Endodermal cell (in vitro differentiated cells): ENCODE data around the gene WDR75. TPM values are rescaled to one million over a fixed set of nuclear protein-coding genes. Genes with fewer than 3 reads are reported as not detected.

Source experiments
- DNase-seq: peaks from one replicate; pipeline ENCODE4 v3.0.0-alpha.2; 2017
- H3K27ac ChIP-seq: 2 replicates; pipeline ENCODE4 v1.5.1; 2013; ENCODE audit warnings: mild to moderate bottlenecking, low read depth, low read length, moderate library complexity
- H3K27me3 ChIP-seq: 2 replicates; pipeline ENCODE4 v1.6.1; 2013; ENCODE audit warnings: mild to moderate bottlenecking, low read length, moderate library complexity; ENCODE audit not compliant: insufficient read depth, control insufficient read depth, poor library complexity, severe bottlenecking
- H3K36me3 ChIP-seq: 2 replicates; pipeline ENCODE4 v1.7.0; 2013; ENCODE audit warnings: mild to moderate bottlenecking, low read length, moderate library complexity; ENCODE audit not compliant: control insufficient read depth, insufficient read depth
- H3K4me1 ChIP-seq: one replicate; pipeline ENCODE4 v1.7.0; 2013; ENCODE audit warnings: low read length; ENCODE audit not compliant: control insufficient read depth, insufficient read depth
- H3K4me3 ChIP-seq: 2 replicates; pipeline ENCODE4 v1.5.1; 2013; ENCODE audit warnings: mild to moderate bottlenecking, low read length, moderate library complexity
- H3K9ac ChIP-seq: 2 replicates; pipeline ENCODE4 v1.6.1; 2013; ENCODE audit warnings: mild to moderate bottlenecking, low read length, moderate library complexity; ENCODE audit not compliant: poor library complexity, severe bottlenecking; ENCODE audit errors: extremely low read depth
- H3K9me3 ChIP-seq: 2 replicates; pipeline ENCODE4 v1.6.1; 2013; ENCODE audit warnings: mild to moderate bottlenecking, low read length, moderate library complexity; ENCODE audit not compliant: control insufficient read depth
- H3K27ac Mint-ChIP-seq: 2 replicates; pipeline ENCODE4 v1.8.0; 2020; ENCODE audit warnings: mixed read lengths
- H3K27me3 Mint-ChIP-seq: 2 replicates; pipeline ENCODE4 v1.8.0; 2021; ENCODE audit warnings: mild to moderate bottlenecking, mixed read lengths; ENCODE audit not compliant: insufficient read depth
- H3K36me3 Mint-ChIP-seq: 2 replicates; pipeline ENCODE4 v1.8.0; 2020; ENCODE audit warnings: low read depth, mixed read lengths
- H3K4me1 Mint-ChIP-seq: 2 replicates; pipeline ENCODE4 v1.8.0; 2020; ENCODE audit warnings: mixed read lengths
- H3K4me3 Mint-ChIP-seq: 2 replicates; pipeline ENCODE4 v1.8.0; 2020; ENCODE audit warnings: mild to moderate bottlenecking, moderate library complexity, mixed read lengths
- H3K9me3 Mint-ChIP-seq: 2 replicates; pipeline ENCODE4 v1.8.0; 2020; ENCODE audit warnings: mild to moderate bottlenecking, mixed read lengths
- WGBS, 2 experiments: methylation state at CpG; one replicate each; pipeline versions ENCODE4 v1.1.5 to v1.1.7; 2013; ENCODE audit warnings: missing lambda C conversion rate in 2 of 2, mixed read lengths in 1 of 2; ENCODE audit not compliant: insufficient coverage in 1 of 2, insufficient read length in 1 of 2; 5-methylcytosine and 5-hydroxymethylcytosine counted together
- total RNA-seq, 2 donors: library from RNA; stranded (reverse); fragmentation: NEBNext Ultra II Directional in 1 of 2; extraction: Animal tissue kit (Norgen Biotek cat#: 25700) in 1 of 2; gene quantifications; 2 replicates in 1 of 2; 3 replicates in 1 of 2; pipeline ENCODE4 v1.2.1, GENCODE V29; 2021
- TF ChIP-seq, protein P1 (sequence below): fragments of 200-600 bp; sonication (generic); conservative IDR thresholded peaks from 2 replicates; pipeline ENCODE4 v1.5.0; 2021; ENCODE audit warnings: antibody characterized with exemption, mild to moderate bottlenecking

Gene WDR75
- total RNA-seq, 2 donors from 2014 or later = 65.8 to 76.2 TPM

DNA sequence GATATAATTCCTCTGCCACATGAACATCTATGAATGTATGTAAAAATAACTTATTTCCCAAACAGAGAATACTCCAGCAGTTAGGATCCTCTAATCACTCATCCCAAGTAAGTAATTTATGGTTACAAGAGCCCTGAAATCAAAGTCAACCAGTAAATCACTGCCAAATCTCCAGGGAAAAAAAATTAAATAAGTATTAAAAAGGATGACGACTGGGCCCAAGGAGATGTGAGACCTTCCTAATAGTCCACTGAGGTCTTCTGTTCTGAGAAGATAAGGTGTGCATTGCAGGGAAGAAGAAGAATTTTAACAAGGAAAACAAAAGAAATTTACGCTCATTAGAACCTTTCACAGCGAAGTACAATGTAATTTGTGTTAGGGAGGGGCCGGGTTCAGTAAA, 28.0 kb upstream of the WDR75 start:
- Mint-ChIP-seq H3K4me1 (peaks cover 6% of the 10 kb centered on the region), H3K27me3 (no peaks in the 10 kb centered on the region), H3K4me3 (no peak overlapping the region), H3K27ac (no peak overlapping the region), H3K36me3 (no peaks in the 10 kb centered on the region), H3K9me3 (no peaks in the 10 kb centered on the region)
- no peak for DNase-seq
- no peak overlapping the region for H3K9ac ChIP-seq
- TF ChIP-seq, protein P1, sequence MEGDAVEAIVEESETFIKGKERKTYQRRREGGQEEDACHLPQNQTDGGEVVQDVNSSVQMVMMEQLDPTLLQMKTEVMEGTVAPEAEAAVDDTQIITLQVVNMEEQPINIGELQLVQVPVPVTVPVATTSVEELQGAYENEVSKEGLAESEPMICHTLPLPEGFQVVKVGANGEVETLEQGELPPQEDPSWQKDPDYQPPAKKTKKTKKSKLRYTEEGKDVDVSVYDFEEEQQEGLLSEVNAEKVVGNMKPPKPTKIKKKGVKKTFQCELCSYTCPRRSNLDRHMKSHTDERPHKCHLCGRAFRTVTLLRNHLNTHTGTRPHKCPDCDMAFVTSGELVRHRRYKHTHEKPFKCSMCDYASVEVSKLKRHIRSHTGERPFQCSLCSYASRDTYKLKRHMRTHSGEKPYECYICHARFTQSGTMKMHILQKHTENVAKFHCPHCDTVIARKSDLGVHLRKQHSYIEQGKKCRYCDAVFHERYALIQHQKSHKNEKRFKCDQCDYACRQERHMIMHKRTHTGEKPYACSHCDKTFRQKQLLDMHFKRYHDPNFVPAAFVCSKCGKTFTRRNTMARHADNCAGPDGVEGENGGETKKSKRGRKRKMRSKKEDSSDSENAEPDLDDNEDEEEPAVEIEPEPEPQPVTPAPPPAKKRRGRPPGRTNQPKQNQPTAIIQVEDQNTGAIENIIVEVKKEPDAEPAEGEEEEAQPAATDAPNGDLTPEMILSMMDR = no peak
- 86 to 99% methylated on average over 4 of the region's 4 CpGs for WGBS, 2 experiments
- no peak overlapping the region for H3K4me3 ChIP-seq
- no peaks in the 10 kb centered on the region for H3K4me1 ChIP-seq
- H3K27ac ChIP-seq = no peak overlapping the region
- no peaks in the 10 kb centered on the region for H3K36me3 ChIP-seq
- no peaks in the 10 kb centered on the region for H3K27me3 ChIP-seq
- no peaks in the 10 kb centered on the region for H3K9me3 ChIP-seq

DNA sequence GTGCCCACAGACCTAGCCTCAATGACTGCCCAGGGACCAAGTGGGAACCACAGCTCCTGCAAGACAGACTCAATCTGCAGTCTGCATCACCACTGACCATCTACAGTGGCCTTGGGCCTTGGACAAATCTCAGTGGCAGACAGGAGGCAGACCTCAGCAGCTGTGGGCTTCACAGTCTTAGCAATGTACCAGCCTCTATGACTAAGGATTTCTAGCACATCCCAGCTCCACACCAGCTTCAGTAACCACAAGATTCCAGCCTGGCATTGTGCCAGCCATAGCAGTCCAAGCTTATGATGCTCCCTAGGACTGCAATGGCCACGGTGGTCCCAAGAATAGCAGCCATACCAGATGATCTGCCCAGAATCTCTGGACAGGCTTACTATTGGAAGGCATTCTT, 19.6 kb upstream of the WDR75 start:
- no peak overlapping the region for H3K4me3 ChIP-seq
- H3K4me3 Mint-ChIP-seq = no peak overlapping the region
- H3K9ac ChIP-seq = no peak overlapping the region
- H3K4me1 ChIP-seq = no peaks in the 10 kb centered on the region
- no peak overlapping the region for H3K27ac Mint-ChIP-seq
- H3K4me1 Mint-ChIP-seq = no peaks in the 10 kb centered on the region
- peaks cover 2% of the 10 kb centered on the region for H3K9me3 ChIP-seq
- H3K27ac ChIP-seq = no peak overlapping the region
- H3K27me3 Mint-ChIP-seq = peaks cover 1% of the 10 kb centered on the region
- H3K27me3 ChIP-seq = no peaks in the 10 kb centered on the region
- WGBS, 2 experiments = 70 to 86% methylated on average over 1 of the region's 1 CpG
- TF ChIP-seq, protein P1 = no peak
- peaks cover 3% of the 10 kb centered on the region for H3K9me3 Mint-ChIP-seq
- DNase-seq = no peak
- H3K36me3 Mint-ChIP-seq = no peaks in the 10 kb centered on the region
- H3K36me3 ChIP-seq = no peaks in the 10 kb centered on the region

GRCh38 chr2:189424961-189425360, 16.3 kb upstream of the WDR75 start:
- Mint-ChIP-seq H3K36me3 (no peaks in the 10 kb centered on the region), H3K27me3 (no peaks in the 10 kb centered on the region), H3K27ac (no peak overlapping the region), H3K4me1 (peaks cover under 1% of the 10 kb centered on the region), H3K9me3 (peaks cover 17% of the 10 kb centered on the region), H3K4me3 (no peak overlapping the region)
- WGBS, 2 experiments = 100% methylated on average over 1 to 2 of the region's 2 CpGs
- Histone ChIP-seq H3K4me3 (no peak overlapping the region), H3K9me3 (peaks cover 18% of the 10 kb centered on the region), H3K27me3 (no peaks in the 10 kb centered on the region), H3K27ac (no peak overlapping the region), H3K36me3 (no peaks in the 10 kb centered on the region), H3K4me1 (no peaks in the 10 kb centered on the region), H3K9ac (no peak overlapping the region)
- TF ChIP-seq, protein P1 = no peak
- DNase-seq = no peak
